GM12892 (cell line): Measurements from ENCODE around the gene EOGT.
A peak's percentile ranks its signal among the peaks of the same experiment; 100 is the strongest.

ENCODE experiments used
- DNase-seq: peaks from one replicate; pipeline ENCODE4 v3.0.0; 2011; ENCODE audit not compliant: insufficient read length
- FAIRE-seq: peaks from 2 replicates; lab custom pipeline; 2011; peaks lifted over from hg19 to GRCh38; lab: Jason Lieb, UNC
- POLR2A ChIP-seq: IDR thresholded peaks from 2 replicates; pipeline ENCODE4 v1.6.1; 2011; ENCODE audit warnings: low read depth, low read length, control low read depth
- POLR2AphosphoS5 ChIP-seq: IDR thresholded peaks from 2 replicates; pipeline ENCODE4 v1.6.1; 2011; ENCODE audit warnings: low read depth, low read length, control low read depth
- TAF1 ChIP-seq: IDR thresholded peaks from 2 replicates; pipeline ENCODE4 v1.6.1; 2011; ENCODE audit warnings: low read depth, mild to moderate bottlenecking, control low read depth, low read length, borderline replicate concordance

EOGT gene

DNA sequence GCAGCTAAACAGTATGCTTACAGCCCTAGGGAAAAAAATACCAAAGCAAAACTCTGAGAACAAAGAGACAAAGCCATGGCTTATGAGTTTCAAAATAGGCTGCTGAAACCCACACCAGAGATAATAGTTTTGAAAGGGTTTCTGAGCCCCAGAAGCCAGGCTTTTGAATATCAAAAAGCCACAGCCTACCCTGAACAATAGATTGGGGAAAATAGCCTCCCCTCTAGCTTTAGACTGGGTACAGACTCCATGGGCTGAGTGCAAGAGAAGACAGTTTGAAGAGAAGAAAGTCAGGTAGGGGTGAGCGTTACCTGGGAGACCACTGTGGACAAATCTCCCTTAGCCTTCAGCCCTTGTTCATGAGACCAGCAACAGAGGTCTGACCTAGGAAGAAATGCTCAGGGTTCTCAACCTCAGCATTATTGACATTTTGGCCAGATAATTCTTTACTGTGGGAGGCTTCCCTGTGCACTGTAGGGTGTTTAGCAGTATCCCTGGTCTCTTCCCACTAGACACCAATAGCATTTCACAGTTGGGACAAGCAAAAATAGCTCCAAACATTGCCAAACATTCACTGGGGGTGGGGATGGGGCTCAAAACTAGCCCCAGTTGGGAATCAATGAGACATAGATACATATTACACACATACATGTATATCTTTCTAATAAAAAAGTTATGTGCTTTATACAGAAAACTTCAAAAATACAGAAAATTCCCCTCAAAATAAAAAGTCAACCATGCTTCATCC, 69.6 kb downstream of the EOGT start:
- DNase-seq, result no peak
- FAIRE-seq, result no peak
- TF ChIP-seq POLR2A (no peak), POLR2AphosphoS5 (no peak), TAF1 (no peak)

DNA sequence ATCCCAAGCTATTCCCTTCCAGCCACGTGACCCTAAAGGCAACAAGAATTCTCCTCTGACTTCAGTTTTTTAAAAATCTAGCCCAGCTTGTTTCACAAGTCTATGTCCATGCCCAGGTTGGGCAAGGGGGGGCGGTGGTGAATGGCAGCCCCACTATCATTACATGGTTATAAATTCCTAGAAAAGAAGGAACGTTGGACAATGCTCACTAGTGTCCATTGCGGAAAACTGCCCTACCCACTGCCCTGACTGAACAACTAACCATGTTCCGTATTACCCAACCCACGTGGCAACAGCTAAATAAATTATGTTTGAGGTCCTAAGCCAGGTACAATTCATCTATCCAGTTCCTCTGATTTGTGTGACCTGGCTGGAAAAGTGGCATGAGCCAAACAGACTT, 72.4 kb downstream of the EOGT start:
- TF ChIP-seq POLR2A (no peak), TAF1 (no peak), POLR2AphosphoS5 (no peak)
- FAIRE-seq (no peak), DNase-seq (no peak)

DNA sequence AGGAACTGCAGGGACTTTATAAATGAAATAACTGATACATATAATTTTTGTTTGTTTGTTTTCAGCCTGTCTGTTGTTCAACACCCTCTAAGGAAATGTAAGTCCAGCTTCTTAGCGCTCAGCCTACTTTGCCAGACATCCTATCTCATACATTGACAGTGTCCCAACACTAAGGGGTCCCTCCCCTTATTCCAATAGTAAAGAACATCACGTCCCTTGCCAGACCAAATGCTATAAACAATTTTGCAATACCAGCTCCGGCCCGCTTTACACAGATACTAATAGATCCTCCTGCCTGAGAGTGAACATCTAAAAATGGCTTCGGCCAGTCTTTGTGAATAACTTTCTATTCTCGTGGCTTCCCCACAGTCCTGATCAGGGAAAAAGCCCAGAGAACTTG, 76.6 kb downstream of the EOGT start:
- FAIRE-seq (no peak), DNase-seq (no peak)
- TF ChIP-seq POLR2AphosphoS5 (no peak), POLR2A (no peak), TAF1 (no peak)

DNA sequence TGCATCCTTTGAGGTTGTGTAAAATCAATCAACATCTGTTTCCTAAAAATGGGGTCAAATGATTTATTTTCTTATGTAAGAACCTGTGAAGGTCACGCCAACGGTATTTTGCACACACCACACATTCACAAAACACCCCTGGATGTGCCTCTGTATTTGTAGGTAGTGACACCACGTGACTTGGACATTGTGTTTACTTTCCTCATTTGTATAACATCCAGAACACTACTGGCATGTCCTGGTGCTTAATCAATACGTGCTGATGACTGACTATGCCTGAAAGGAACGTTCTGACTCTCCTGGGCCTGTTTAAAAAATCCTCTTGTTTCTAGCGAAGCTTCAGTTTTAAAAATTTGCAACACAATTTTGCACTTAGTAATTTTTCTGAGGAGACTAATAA, 77.7 kb downstream of the EOGT start:
- TF ChIP-seq POLR2A (no peak), TAF1 (no peak), POLR2AphosphoS5 (no peak)
- no peak for FAIRE-seq
- DNase-seq, result no peak

GRCh38 chr3:68931406-68932149, 81.9 kb downstream of the EOGT start:
- TF ChIP-seq TAF1 (no peak), POLR2A (no peak), POLR2AphosphoS5 (no peak)
- FAIRE-seq, result no peak

More at GRCh38 chr3:68931406-68932149, 81.9 kb downstream of the EOGT start:
- peak; percentile 5 for DNase-seq
